SK-N-SH (cell line): Measurements from ENCODE around the gene MLEC. TPM values are rescaled to one million over a fixed set of nuclear protein-coding genes. Genes with fewer than 3 reads are reported as not detected.

Source experiments
- CTCF ChIA-PET: fragments of 300-600, 350-600 bp; formaldehyde crosslinking; extraction: SDS; loops from one replicate; lab custom pipeline; 2021; lab: Yijun Ruan, JAX
- POLR2A ChIA-PET: fragments of 350-600 bp; sonication (Branson Sonifier 250); formaldehyde crosslinking; extraction: SDS; loops from one replicate; lab custom pipeline; 2020; ENCODE audit warnings: antibody characterized with exemption, inconsistent platforms; lab: Yijun Ruan, JAX
- DNase-seq: peaks from one replicate; pipeline ENCODE4 v3.0.0; 2012
- H2AFZ ChIP-seq: fragments of 200-600 bp; sonication (generic); 2 replicates; pipeline ENCODE4 v1.8.1; 2016; ENCODE audit warnings: antibody characterized with exemption, mild to moderate bottlenecking, low read depth
- H3F3A ChIP-seq: fragments of 200-600 bp; sonication (generic); replicated peaks from 2 replicates; pipeline ENCODE3; 2016; ENCODE audit warnings: antibody characterized with exemption, mild to moderate bottlenecking; ENCODE audit not compliant: insufficient read depth
- H3K27ac ChIP-seq, 2 experiments: fragments of 200-500 bp in 1 of 2; fragments of 200-600 bp in 1 of 2; sonication (Bioruptor generic) in 1 of 2; sonication (generic), shearing (Covaris generic) in 1 of 2; 2 replicates each; pipeline versions ENCODE4 v1.5.1 to v1.6.1; 2014 to 2016; ENCODE audit warnings: low read depth in 2 of 2, inconsistent platforms in 1 of 2, low read length in 1 of 2, mild to moderate bottlenecking in 1 of 2, mixed read lengths in 1 of 2
- H3K27me3 ChIP-seq: fragments of 200-600 bp; sonication (generic), shearing (Covaris generic); 2 replicates; pipeline ENCODE4 v1.6.1; 2016; ENCODE audit warnings: mixed run types; ENCODE audit not compliant: insufficient read depth
- H3K36me3 ChIP-seq, 2 experiments: fragments of 200-500 bp in 1 of 2; fragments of 200-600 bp in 1 of 2; sonication (Bioruptor generic) in 1 of 2; sonication (generic) in 1 of 2; replicated peaks in 1 of 2; 2 replicates each; pipeline versions ENCODE3 to v1.5.1; 2014 to 2016; ENCODE audit warnings: low read length in 1 of 2, mild to moderate bottlenecking in 1 of 2; ENCODE audit not compliant: insufficient read depth in 2 of 2, control insufficient read depth in 1 of 2
- H3K4me1 ChIP-seq, 2 experiments: fragments of 200-500 bp in 1 of 2; fragments of 200-600 bp in 1 of 2; sonication (Bioruptor generic) in 1 of 2; sonication (generic), shearing (Covaris generic) in 1 of 2; 2 replicates each; pipeline versions ENCODE4 v1.5.1 to v1.6.1; 2014 to 2016; ENCODE audit warnings: low read depth in 1 of 2, low read length in 1 of 2, mixed run types in 1 of 2; ENCODE audit not compliant: insufficient read depth in 2 of 2, control insufficient read depth in 1 of 2
- H3K4me2 ChIP-seq: fragments of 200-600 bp; sonication (generic), shearing (Covaris generic); 2 replicates; pipeline ENCODE4 v1.6.1; 2017; ENCODE audit warnings: mixed run types
- H3K4me3 ChIP-seq, 2 experiments: fragments of 200-500 bp in 1 of 2; fragments of 200-600 bp in 1 of 2; sonication (Bioruptor generic) in 1 of 2; sonication (generic), shearing (Covaris generic) in 1 of 2; 2 replicates each; pipeline versions ENCODE4 v1.5.1 to v1.8.1; 2014 to 2016; ENCODE audit warnings: low read depth in 2 of 2, inconsistent platforms in 1 of 2, low read length in 1 of 2, mild to moderate bottlenecking in 1 of 2, mixed read lengths in 1 of 2, moderate library complexity in 1 of 2
- H3K79me2 ChIP-seq: fragments of 200-600 bp; sonication (generic); 2 replicates; pipeline ENCODE4 v1.8.1; 2017; ENCODE audit warnings: mild to moderate bottlenecking; ENCODE audit not compliant: insufficient read depth
- H3K9ac ChIP-seq: fragments of 200-600 bp; sonication (generic); 2 replicates; pipeline ENCODE4 v1.6.1; 2017; ENCODE audit warnings: mixed run types
- H3K9me2 ChIP-seq: fragments of 200-600 bp; sonication (generic); 2 replicates; pipeline ENCODE4 v1.6.1; 2017; ENCODE audit warnings: mixed run types
- H3K9me3 ChIP-seq: fragments of 200-600 bp; sonication (generic); 2 replicates; pipeline ENCODE4 v1.6.1; 2017; ENCODE audit warnings: mixed run types, mild to moderate bottlenecking, moderate library complexity
- H4K20me1 ChIP-seq: fragments of 200-600 bp; sonication (generic); 2 replicates; pipeline ENCODE4 v1.6.1; 2017; ENCODE audit warnings: mild to moderate bottlenecking, mixed run types; ENCODE audit not compliant: insufficient read depth
- CHD2 ChIP-seq: fragments of 150-350 bp; IDR thresholded peaks from 2 replicates; pipeline ENCODE4 v1.6.1; 2018; ENCODE audit warnings: low read length; ENCODE audit not compliant: partially characterized antibody
- ELF1 ChIP-seq: IDR thresholded peaks from 2 replicates; pipeline ENCODE4 v1.4.0; 2012
- EZH2phosphoT487 ChIP-seq: fragments of 200-600 bp; sonication (generic); IDR thresholded peaks from 2 replicates; pipeline ENCODE4 v1.6.1; 2017; ENCODE audit warnings: low read depth, mixed run types, mild to moderate bottlenecking, antibody characterized with exemption, moderate library complexity, borderline replicate concordance
- FOSL2 ChIP-seq: IDR thresholded peaks from 2 replicates; pipeline ENCODE4 v1.4.0; 2012; ENCODE audit warnings: low read depth, mild to moderate bottlenecking, moderate library complexity, borderline replicate concordance
- FOXM1 ChIP-seq: IDR thresholded peaks from 2 replicates; pipeline ENCODE4 v1.4.0; 2012; ENCODE audit warnings: low read depth, mild to moderate bottlenecking
- GABPA ChIP-seq: IDR thresholded peaks from 2 replicates; pipeline ENCODE4 v1.4.0; 2012; ENCODE audit warnings: low read depth, mild to moderate bottlenecking
- GATA2 ChIP-seq: sonication (generic); formaldehyde crosslinking; IDR thresholded peaks from 2 replicates; pipeline ENCODE4 v1.5.0; 2020; ENCODE audit warnings: mild to moderate bottlenecking, missing genetic modification reagents
- IRF3 ChIP-seq: fragments of 150-350 bp; IDR thresholded peaks from 2 replicates; pipeline ENCODE4 v1.6.1; 2016; ENCODE audit warnings: mild to moderate bottlenecking, low read depth, low read length
- MEF2A ChIP-seq: IDR thresholded peaks from 2 replicates; pipeline ENCODE4 v1.4.0; 2012; ENCODE audit warnings: low read depth, borderline replicate concordance
- MXI1 ChIP-seq: IDR thresholded peaks from 2 replicates; pipeline ENCODE4 v1.6.1; 2012; ENCODE audit warnings: mild to moderate bottlenecking, low read depth, low read length, improper control_type of control experiment
- PBX3 ChIP-seq: IDR thresholded peaks from 2 replicates; pipeline ENCODE4; 2012
- RFX5 ChIP-seq: IDR thresholded peaks from 2 replicates; pipeline ENCODE4 v1.6.1; 2012; ENCODE audit warnings: mild to moderate bottlenecking, improper control_type of control experiment, low read length
- RXRA ChIP-seq: IDR thresholded peaks from 2 replicates; pipeline ENCODE4 v1.4.0; 2012; ENCODE audit warnings: low read depth, mild to moderate bottlenecking, borderline replicate concordance
- TEAD4 ChIP-seq: IDR thresholded peaks from 2 replicates; pipeline ENCODE4 v1.4.0; 2012; ENCODE audit warnings: mild to moderate bottlenecking, borderline replicate concordance; ENCODE audit not compliant: insufficient read depth
- YY1 ChIP-seq: IDR thresholded peaks from 2 replicates; pipeline ENCODE4 v1.4.0; 2012; ENCODE audit warnings: low read depth, mild to moderate bottlenecking
- WGBS: methylation state at CpG from one replicate; pipeline ENCODE4 v1.1.6; 2017; ENCODE audit warnings: low lambda C conversion rate; 5-methylcytosine and 5-hydroxymethylcytosine counted together
- polyA plus RNA-seq, 3 experiments: library from polyadenylated mRNA; depleted of rRNA; stranded (reverse); fragments of >200 nt; gene quantifications; 2 replicates each; pipeline ENCODE4 v1.2.3, GENCODE V29; 2012
- TF ChIP-seq, protein P1 (sequence below): IDR thresholded peaks from 2 replicates; pipeline ENCODE4 v1.4.0; 2012; ENCODE audit warnings: low read depth, borderline replicate concordance
- TF ChIP-seq, protein P2 (sequence below): fragments of 200-600 bp; sonication (generic); IDR thresholded peaks from 2 replicates; pipeline ENCODE4 v1.6.1; 2017; ENCODE audit warnings: antibody characterized with exemption, mild to moderate bottlenecking, moderate library complexity

MLEC gene
- polyA plus RNA-seq, 1 of the 3 experiments (the other 2 are of a cell fraction): 23.4 TPM

GRCh38 chr12:120689397-120690082 lies 2.6 kb downstream of the MLEC start:
- Histone ChIP-seq H3K27ac (no peak overlapping the region), H3K4me2 (peak overlapping the region; percentile 81), H3K27me3 (no peaks in the 10 kb centered on the region), H3K79me2 (peaks cover 70% of the 10 kb centered on the region), H3K4me1 (peaks cover 4 to 21% of the 10 kb centered on the region in 2 experiments; a peak in 3 of 4 replicates), H3K36me3 (peaks cover 9 to 11% of the 10 kb centered on the region in 2 experiments), H4K20me1 (peaks cover 58% of the 10 kb centered on the region), H3F3A (peaks cover 4% of the 10 kb centered on the region), H3K4me3 (peak overlapping the region; percentile 87 to 90; a peak in 2 of 4 replicates), H3K9me3 (no peaks in the 10 kb centered on the region), H3K9ac (no peak overlapping the region), H2AFZ (no peak overlapping the region), H3K9me2 (no peaks in the 10 kb centered on the region)
- TF ChIP-seq RXRA (no peak), RFX5 (no peak), FOSL2 (no peak), ELF1 (no peak), YY1 (no peak), FOXM1 (no peak), PBX3 (no peak), IRF3 (no peak)
- TF ChIP-seq, protein P1, sequence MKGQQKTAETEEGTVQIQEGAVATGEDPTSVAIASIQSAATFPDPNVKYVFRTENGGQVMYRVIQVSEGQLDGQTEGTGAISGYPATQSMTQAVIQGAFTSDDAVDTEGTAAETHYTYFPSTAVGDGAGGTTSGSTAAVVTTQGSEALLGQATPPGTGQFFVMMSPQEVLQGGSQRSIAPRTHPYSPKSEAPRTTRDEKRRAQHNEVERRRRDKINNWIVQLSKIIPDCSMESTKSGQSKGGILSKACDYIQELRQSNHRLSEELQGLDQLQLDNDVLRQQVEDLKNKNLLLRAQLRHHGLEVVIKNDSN: no peak
- TF ChIP-seq, protein P2, sequence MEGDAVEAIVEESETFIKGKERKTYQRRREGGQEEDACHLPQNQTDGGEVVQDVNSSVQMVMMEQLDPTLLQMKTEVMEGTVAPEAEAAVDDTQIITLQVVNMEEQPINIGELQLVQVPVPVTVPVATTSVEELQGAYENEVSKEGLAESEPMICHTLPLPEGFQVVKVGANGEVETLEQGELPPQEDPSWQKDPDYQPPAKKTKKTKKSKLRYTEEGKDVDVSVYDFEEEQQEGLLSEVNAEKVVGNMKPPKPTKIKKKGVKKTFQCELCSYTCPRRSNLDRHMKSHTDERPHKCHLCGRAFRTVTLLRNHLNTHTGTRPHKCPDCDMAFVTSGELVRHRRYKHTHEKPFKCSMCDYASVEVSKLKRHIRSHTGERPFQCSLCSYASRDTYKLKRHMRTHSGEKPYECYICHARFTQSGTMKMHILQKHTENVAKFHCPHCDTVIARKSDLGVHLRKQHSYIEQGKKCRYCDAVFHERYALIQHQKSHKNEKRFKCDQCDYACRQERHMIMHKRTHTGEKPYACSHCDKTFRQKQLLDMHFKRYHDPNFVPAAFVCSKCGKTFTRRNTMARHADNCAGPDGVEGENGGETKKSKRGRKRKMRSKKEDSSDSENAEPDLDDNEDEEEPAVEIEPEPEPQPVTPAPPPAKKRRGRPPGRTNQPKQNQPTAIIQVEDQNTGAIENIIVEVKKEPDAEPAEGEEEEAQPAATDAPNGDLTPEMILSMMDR: no peak
- WGBS: 92% methylated on average over 3 of the region's 6 CpGs
- ChIA-PET POLR2A (no interaction called here), CTCF (interaction anchor here (1.6 to 5.6 kb wide), 2 partner anchors 40 to 43 kb away, joined by 8 to 34 read pairs; no protein-coding TSS in a partner anchor)
- no peak for DNase-seq

- WGBS: 92% methylated on average over 2 of the region's 2 CpGs
- H3K4me1 ChIP-seq: peaks cover 4 to 21% of the 10 kb centered on the region in 2 experiments; a peak in 3 of 4 replicates
- peaks cover 4% of the 10 kb centered on the region for H3F3A ChIP-seq
- H3K4me3 ChIP-seq: no peak overlapping the region
- H3K9ac ChIP-seq: no peak overlapping the region
- TF ChIP-seq MXI1 (no peak), EZH2phosphoT487 (no peak), GABPA (no peak), TEAD4 (no peak), IRF3 (no peak), GATA2 (CRISPR knock-in tag) (no peak), ELF1 (no peak), MEF2A (no peak), CHD2 (no peak)
- TF ChIP-seq, protein P2: no peak
- H2AFZ ChIP-seq: no peak overlapping the region
- peaks cover 58% of the 10 kb centered on the region for H4K20me1 ChIP-seq
- H3K9me3 ChIP-seq: no peaks in the 10 kb centered on the region
- DNase-seq: no peak
- CTCF ChIA-PET: interaction anchor here (0.6 to 5.6 kb wide), 4 partner anchors 41 to 154 kb away, joined by 3 to 34 read pairs (median 6); no protein-coding TSS in a partner anchor
- H3K4me2 ChIP-seq: peak overlapping the region; percentile 81; the same call in 1 of the 2 replicates
- no peaks in the 10 kb centered on the region for H3K27me3 ChIP-seq
- POLR2A ChIA-PET: interaction anchor here (1.0 kb wide), 1 partner anchor 12 kb away, joined by 3 read pairs; no protein-coding TSS in a partner anchor
- no peak overlapping the region for H3K27ac ChIP-seq
- H3K36me3 ChIP-seq: peaks cover 14% of the 10 kb centered on the region in 2 experiments
- H3K9me2 ChIP-seq: no peaks in the 10 kb centered on the region
- H3K79me2 ChIP-seq: peaks cover 70% of the 10 kb centered on the region
These were observed 3.1 kb downstream of the MLEC start for GRCh38 chr12:120690083-120690450.
